DND-41 (cell line): ENCODE data around the gene C16orf95.

Source experiments
- CTCF ChIP-seq: IDR thresholded peaks from 2 replicates; pipeline ENCODE4 v1.5.1; 2012; ENCODE audit warnings: borderline replicate concordance, low read length, moderate library complexity, mild to moderate bottlenecking; ENCODE audit not compliant: poor library complexity, severe bottlenecking; ENCODE audit errors: extremely low read depth
- EZH2 ChIP-seq: IDR thresholded peaks from 3 replicates; pipeline ENCODE4 v1.6.1; 2012; ENCODE audit warnings: borderline replicate concordance, low read depth, mild to moderate bottlenecking, moderate library complexity, low read length, inconsistent platforms; ENCODE audit not compliant: severe bottlenecking

GRCh38 chr16:87263418-87264052, 53.7 kb downstream of the C16orf95 start:
- TF ChIP-seq CTCF (no peak), EZH2 (no peak)
